ENCODE results near the gene ROR2.

Gene ROR2

GRCh38 chr9:91833096-91833877 is 116.7 kb downstream of the ROR2 start:
- Mint-ChIP-seq H3K4me1 (ENCODE audit: low read depth) (no peaks in the 10 kb centered on the region), H3K27ac (no peak overlapping the region), H3K27me3 (ENCODE audit: low read depth) (peaks cover 5% of the 10 kb centered on the region), H3K9me3 (no peaks in the 10 kb centered on the region), H3K4me3 (no peak overlapping the region), H3K36me3 (ENCODE audit: low read depth) (no peaks in the 10 kb centered on the region)

GRCh38 chr9:91832322-91832721 is 117.7 kb downstream of the ROR2 start:
- no peak overlapping the region for H3K27ac Mint-ChIP-seq
- H3K4me1 Mint-ChIP-seq (ENCODE audit: low read depth) = no peaks in the 10 kb centered on the region
- peaks cover 11% of the 10 kb centered on the region for H3K27me3 Mint-ChIP-seq (ENCODE audit: low read depth)
- H3K4me3 Mint-ChIP-seq = no peak overlapping the region
- H3K9me3 Mint-ChIP-seq = no peaks in the 10 kb centered on the region
- no peaks in the 10 kb centered on the region for H3K36me3 Mint-ChIP-seq (ENCODE audit: low read depth)

GRCh38 chr9:91825866-91826265 is 124.2 kb downstream of the ROR2 start:
- Mint-ChIP-seq H3K4me3 (no peak overlapping the region), H3K27ac (no peak overlapping the region), H3K4me1 (ENCODE audit: low read depth) (no peaks in the 10 kb centered on the region), H3K9me3 (no peaks in the 10 kb centered on the region), H3K36me3 (ENCODE audit: low read depth) (no peaks in the 10 kb centered on the region), H3K27me3 (ENCODE audit: low read depth) (peaks cover 17% of the 10 kb centered on the region)

- no peaks in the 10 kb centered on the region for H3K4me1 Mint-ChIP-seq (ENCODE audit: low read depth)
- H3K36me3 Mint-ChIP-seq (ENCODE audit: low read depth) = no peaks in the 10 kb centered on the region
- H3K4me3 Mint-ChIP-seq = no peak overlapping the region
- peaks cover 16% of the 10 kb centered on the region for H3K27me3 Mint-ChIP-seq (ENCODE audit: low read depth)
- no peaks in the 10 kb centered on the region for H3K9me3 Mint-ChIP-seq
- H3K27ac Mint-ChIP-seq = no peak overlapping the region
Measured at GRCh38 chr9:91825422-91825821, 124.6 kb downstream of the ROR2 start.

- no peaks in the 10 kb centered on the region for H3K4me1 Mint-ChIP-seq (ENCODE audit: low read depth)
- H3K27me3 Mint-ChIP-seq (ENCODE audit: low read depth) = peaks cover 12% of the 10 kb centered on the region
- H3K9me3 Mint-ChIP-seq = no peaks in the 10 kb centered on the region
- H3K36me3 Mint-ChIP-seq (ENCODE audit: low read depth) = no peaks in the 10 kb centered on the region
- H3K27ac Mint-ChIP-seq = no peak overlapping the region
- H3K4me3 Mint-ChIP-seq = no peak overlapping the region
Measured at GRCh38 chr9:91824601-91825305, 125.3 kb downstream of the ROR2 start.

- Mint-ChIP-seq H3K4me3 (no peak overlapping the region), H3K4me1 (ENCODE audit: low read depth) (no peaks in the 10 kb centered on the region), H3K27me3 (ENCODE audit: low read depth) (peaks cover 12% of the 10 kb centered on the region), H3K9me3 (no peaks in the 10 kb centered on the region), H3K36me3 (ENCODE audit: low read depth) (no peaks in the 10 kb centered on the region), H3K27ac (no peak overlapping the region)
Measured at GRCh38 chr9:91824151-91824550, 125.9 kb downstream of the ROR2 start.

GRCh38 chr9:91820949-91821880 is 128.8 kb downstream of the ROR2 start:
- peaks cover 6% of the 10 kb centered on the region for H3K27me3 Mint-ChIP-seq (ENCODE audit: low read depth)
- H3K4me3 Mint-ChIP-seq = no peak overlapping the region
- H3K27ac Mint-ChIP-seq = no peak overlapping the region
- H3K9me3 Mint-ChIP-seq = no peaks in the 10 kb centered on the region
- no peaks in the 10 kb centered on the region for H3K36me3 Mint-ChIP-seq (ENCODE audit: low read depth)
- no peaks in the 10 kb centered on the region for H3K4me1 Mint-ChIP-seq (ENCODE audit: low read depth)

GRCh38 chr9:91820126-91820750 is 129.8 kb downstream of the ROR2 start:
- Mint-ChIP-seq H3K4me3 (no peak overlapping the region), H3K9me3 (no peaks in the 10 kb centered on the region), H3K36me3 (ENCODE audit: low read depth) (no peaks in the 10 kb centered on the region), H3K4me1 (ENCODE audit: low read depth) (no peaks in the 10 kb centered on the region), H3K27ac (no peak overlapping the region), H3K27me3 (ENCODE audit: low read depth) (peaks cover 6% of the 10 kb centered on the region)

GRCh38 chr9:91818647-91819403 is 131.2 kb downstream of the ROR2 start:
- Mint-ChIP-seq H3K27me3 (ENCODE audit: low read depth) (peaks cover 6% of the 10 kb centered on the region), H3K27ac (no peak overlapping the region)

GRCh38 chr9:91818225-91818585 is 131.8 kb downstream of the ROR2 start:
- H3K27me3 Mint-ChIP-seq (ENCODE audit: low read depth) = peaks cover 6% of the 10 kb centered on the region
- no peak overlapping the region for H3K27ac Mint-ChIP-seq
- H3K9me3 Mint-ChIP-seq = no peaks in the 10 kb centered on the region
- H3K36me3 Mint-ChIP-seq (ENCODE audit: low read depth) = no peaks in the 10 kb centered on the region
- H3K4me1 Mint-ChIP-seq (ENCODE audit: low read depth) = no peaks in the 10 kb centered on the region
- no peak overlapping the region for H3K4me3 Mint-ChIP-seq

More at GRCh38 chr9:91818647-91819403, 131.2 kb downstream of the ROR2 start:
- Mint-ChIP-seq H3K36me3 (ENCODE audit: low read depth) (no peaks in the 10 kb centered on the region), H3K9me3 (no peaks in the 10 kb centered on the region), H3K4me1 (ENCODE audit: low read depth) (no peaks in the 10 kb centered on the region), H3K4me3 (no peak overlapping the region)

GRCh38 chr9:91817493-91818224 is 132.4 kb downstream of the ROR2 start:
- Mint-ChIP-seq H3K27ac (no peak overlapping the region), H3K4me1 (ENCODE audit: low read depth) (no peaks in the 10 kb centered on the region), H3K27me3 (ENCODE audit: low read depth) (peaks cover 6% of the 10 kb centered on the region), H3K4me3 (no peak overlapping the region), H3K9me3 (no peaks in the 10 kb centered on the region), H3K36me3 (ENCODE audit: low read depth) (no peaks in the 10 kb centered on the region)

- H3K27ac Mint-ChIP-seq = no peak overlapping the region
- H3K27me3 Mint-ChIP-seq (ENCODE audit: low read depth) = peaks cover 6% of the 10 kb centered on the region
- no peaks in the 10 kb centered on the region for H3K9me3 Mint-ChIP-seq
- H3K4me1 Mint-ChIP-seq (ENCODE audit: low read depth) = no peaks in the 10 kb centered on the region
- no peak overlapping the region for H3K4me3 Mint-ChIP-seq
- no peaks in the 10 kb centered on the region for H3K36me3 Mint-ChIP-seq (ENCODE audit: low read depth)
Measured at GRCh38 chr9:91817106-91817492, 132.9 kb downstream of the ROR2 start.

- H3K9me3 Mint-ChIP-seq = no peaks in the 10 kb centered on the region
- H3K36me3 Mint-ChIP-seq (ENCODE audit: low read depth) = no peaks in the 10 kb centered on the region
- H3K27ac Mint-ChIP-seq = no peak overlapping the region
- H3K4me3 Mint-ChIP-seq = no peak overlapping the region
- peaks cover 2% of the 10 kb centered on the region for H3K27me3 Mint-ChIP-seq (ENCODE audit: low read depth)
- no peaks in the 10 kb centered on the region for H3K4me1 Mint-ChIP-seq (ENCODE audit: low read depth)
Measured at GRCh38 chr9:91816356-91816755, 133.7 kb downstream of the ROR2 start.
